Stimulated activated CD4-positive, alpha-beta T cell treated with anti-CD3 and anti-CD28 coated beads, Interleukin-2, amount 100 ng/mL, for 4 hours (primary cell): ENCODE data around the gene GPC1.
A peak's percentile ranks its signal among the peaks of the same experiment; 100 is the strongest.

Source experiments
- DNase-seq: peaks from one replicate; pipeline ENCODE4 v3.0.0-alpha.2; 2020; ENCODE audit warnings: low read depth

GPC1 gene

DNA sequence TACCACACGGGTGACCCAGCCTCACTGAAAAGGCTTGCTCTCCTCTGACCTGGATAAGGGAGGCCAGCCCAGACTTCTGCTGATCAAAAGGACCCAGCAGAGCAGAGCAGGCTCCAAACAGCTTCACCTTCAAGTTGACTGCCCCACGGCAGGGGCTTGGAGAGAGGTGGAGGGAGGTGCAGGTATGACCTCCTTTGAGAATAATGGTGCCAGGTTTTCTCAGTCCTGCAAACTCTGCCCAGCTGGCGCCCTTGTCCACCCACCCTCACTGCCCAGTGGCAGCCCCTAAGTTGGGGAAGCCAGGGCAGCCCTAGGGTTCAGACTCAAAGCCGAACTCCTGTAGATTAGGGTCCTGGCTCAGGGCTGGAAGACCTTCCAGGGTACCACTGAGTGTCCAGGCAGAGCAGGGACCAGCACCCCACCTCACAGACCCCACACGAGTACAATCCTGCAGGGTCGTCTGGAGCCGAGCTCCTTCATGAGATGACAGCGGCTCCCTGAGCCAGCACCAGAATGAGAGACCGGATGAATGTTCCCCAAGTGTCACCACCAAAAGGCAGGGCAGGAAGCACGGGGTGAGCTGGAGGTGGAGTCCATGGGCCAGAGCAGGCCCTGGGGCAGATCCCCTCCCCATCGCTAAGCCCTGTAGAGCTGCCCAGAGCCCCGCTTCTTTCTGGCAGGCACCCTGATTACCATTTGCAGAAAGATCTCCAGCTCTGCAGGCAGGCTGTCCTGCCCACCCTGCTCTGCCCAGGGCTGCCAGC, 3.6 kb upstream of the GPC1 start:
- DNase-seq = no peak

DNA sequence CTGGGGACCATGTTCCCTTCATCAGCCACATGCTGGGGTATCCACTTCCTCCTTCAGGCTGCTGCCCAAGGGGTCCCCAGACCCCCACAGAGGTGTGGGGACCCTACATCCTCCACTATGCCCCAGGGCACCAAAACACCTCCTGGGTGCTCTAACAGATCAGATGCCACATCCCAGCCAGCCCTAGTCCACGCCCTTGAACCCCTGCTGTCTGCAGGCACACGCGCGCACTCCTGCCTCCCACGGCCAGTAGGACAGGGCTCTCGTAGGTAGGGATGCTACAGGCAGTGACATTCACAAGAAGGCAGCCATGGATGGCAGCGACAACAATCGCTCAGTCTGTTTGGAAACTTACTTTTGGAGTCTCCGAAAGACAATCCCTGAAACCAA, 3.0 kb upstream of the GPC1 start:
- DNase-seq = no peak

DNA sequence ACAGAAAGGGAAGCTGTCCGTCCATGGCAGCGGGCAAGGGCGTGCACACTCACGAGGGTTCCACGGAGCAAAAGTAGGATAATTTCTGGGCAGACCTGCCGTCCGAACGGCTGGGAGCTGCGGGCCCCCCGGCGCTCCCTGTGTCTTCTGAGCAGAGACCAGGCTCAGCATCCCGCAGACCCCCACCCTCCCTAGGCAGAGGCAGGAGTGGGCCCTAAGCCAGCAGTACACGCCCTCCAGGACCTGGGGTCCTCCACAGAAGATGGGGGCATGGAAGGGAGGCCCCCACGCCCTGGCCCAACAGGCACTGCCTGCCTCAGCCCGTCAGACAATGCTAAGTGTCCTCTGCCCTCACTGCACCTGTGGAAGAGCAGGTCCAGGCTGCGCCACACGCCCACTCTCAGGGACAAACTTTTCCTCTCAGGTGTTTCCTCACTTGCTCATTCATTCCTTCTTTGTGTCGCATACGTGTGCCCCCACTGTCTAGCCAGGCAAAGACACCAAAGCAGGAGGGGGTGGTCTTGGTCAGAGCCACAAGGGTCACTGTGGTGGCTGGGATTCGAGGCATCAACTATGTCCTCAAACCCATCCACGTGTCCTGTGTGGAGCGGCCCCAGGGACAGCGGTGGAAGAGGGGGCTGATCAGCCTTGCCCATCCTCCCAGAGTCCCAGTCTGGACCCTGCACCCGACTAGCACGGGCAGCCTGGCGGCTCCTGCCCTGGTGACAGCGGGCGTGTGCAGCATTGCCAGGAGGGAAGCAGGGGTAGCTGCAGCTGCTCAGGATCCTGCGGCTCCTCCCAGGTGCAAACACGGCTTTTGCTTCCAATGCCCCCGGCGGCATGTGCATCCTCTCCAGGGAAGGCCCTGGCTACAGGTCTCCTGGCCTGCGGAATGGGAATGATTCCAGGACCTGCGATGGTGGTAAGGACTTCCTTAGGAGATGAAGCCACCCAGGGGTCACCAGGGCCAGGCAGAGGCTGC, 2.4 kb upstream of the GPC1 start:
- DNase-seq = no peak

DNA sequence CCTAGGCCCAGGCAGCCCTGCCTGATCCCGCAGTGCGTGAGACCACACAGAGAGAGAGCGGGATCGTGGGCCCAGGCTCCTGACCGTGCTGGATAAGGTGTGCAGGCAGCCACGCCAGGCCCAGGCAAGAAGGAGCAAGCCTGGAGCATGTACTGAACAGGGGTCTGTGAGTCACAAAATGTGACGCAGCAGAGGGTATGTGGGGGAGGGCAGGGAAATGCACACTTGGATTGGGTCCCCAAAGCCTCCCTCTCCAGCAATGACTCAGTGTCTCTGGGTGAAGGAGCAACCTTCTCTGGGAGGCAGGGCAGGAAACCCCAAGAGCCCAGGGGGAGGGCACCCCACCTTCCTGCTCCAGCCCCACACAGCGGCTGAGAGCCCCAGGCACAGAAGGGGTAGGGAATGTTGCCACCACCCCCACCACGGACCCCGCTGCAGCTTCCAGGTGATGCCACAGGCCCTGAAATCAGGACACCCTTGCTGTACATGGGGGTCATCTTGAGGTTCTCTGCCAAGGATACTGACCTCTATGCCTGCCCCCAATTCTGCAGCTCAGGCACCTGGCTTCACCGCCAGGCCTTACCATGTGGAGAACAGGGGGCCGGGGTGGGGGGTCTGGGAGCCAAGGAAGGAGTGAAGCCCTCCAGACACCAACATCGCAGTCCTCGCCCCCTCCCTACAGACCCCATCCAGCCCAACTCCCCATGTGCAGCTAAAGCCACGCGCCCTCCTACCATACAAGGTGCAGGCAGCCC, 1.3 kb upstream of the GPC1 start:
- no peak for DNase-seq

DNA sequence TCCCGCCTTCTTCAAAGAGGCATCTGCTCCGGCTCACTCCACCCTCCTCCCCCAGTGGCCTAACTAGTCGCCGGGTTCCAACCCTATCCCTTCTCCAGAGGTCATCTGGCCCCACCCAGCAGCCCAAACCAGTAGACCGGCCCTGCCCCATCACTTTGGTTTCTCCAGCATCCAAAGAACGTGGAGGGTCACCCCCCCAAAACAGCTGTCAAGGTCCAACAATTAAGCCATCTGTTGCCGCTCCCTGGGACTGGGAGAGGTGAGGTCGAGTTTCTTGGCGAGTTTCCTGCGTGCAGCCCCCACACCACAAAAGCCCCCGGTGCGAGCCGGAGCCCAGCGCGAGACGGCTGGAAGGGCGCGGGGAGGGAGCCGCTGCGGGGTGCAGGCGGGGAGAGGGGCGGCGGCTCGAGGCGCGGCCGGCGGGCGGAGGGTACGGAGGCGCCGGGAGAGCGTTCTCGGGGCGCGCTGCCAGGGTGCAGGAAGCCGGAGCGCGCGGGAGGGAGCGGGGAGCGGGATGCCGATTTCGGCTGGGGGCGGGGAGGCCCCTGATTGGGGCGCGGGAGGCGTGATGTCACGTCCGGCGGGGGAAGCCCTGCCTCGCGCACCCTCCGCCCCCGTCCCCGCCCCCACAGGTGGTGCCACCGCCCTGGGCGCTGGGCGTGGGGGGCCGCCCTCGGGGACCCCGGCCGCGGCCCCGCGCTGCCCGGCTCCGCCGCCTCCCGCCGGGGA, 571 bp upstream of the GPC1 start:
- DNase-seq = peak; percentile 86

DNA sequence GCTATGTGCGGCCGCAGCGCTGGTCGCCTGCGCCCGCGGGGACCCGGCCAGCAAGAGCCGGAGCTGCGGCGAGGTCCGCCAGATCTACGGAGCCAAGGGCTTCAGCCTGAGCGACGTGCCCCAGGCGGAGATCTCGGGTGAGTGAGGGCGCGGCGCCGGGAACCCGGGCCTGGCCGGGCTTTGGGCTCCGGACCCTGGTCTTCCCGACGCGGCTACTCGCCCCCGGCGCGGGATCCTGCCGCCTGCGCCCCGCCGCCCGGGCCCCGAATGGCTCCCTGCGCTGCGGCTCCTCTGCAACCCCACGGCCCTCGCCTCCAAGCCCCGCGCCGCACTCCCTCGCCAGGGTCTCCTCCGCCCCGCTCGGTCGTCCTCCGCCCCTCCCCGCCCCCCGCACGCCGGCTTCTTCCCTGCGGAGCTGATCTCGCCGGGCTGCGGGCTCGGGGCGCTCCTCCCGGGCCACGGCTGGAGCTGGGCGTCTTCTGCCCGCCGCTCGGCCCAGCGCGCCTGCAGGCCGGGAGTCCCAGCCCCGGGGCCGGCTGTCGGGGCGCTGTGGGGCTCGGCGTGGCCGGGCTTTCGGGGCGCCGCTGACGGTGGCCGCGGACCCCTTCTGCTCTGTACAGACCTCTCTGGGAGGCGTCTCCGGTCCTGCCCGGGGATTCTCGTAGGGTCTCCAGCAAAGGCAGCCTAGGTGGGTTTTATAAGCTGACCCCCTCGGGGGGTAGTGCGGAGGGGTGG, 652 bp downstream of the GPC1 start:
- no peak for DNase-seq

DNA sequence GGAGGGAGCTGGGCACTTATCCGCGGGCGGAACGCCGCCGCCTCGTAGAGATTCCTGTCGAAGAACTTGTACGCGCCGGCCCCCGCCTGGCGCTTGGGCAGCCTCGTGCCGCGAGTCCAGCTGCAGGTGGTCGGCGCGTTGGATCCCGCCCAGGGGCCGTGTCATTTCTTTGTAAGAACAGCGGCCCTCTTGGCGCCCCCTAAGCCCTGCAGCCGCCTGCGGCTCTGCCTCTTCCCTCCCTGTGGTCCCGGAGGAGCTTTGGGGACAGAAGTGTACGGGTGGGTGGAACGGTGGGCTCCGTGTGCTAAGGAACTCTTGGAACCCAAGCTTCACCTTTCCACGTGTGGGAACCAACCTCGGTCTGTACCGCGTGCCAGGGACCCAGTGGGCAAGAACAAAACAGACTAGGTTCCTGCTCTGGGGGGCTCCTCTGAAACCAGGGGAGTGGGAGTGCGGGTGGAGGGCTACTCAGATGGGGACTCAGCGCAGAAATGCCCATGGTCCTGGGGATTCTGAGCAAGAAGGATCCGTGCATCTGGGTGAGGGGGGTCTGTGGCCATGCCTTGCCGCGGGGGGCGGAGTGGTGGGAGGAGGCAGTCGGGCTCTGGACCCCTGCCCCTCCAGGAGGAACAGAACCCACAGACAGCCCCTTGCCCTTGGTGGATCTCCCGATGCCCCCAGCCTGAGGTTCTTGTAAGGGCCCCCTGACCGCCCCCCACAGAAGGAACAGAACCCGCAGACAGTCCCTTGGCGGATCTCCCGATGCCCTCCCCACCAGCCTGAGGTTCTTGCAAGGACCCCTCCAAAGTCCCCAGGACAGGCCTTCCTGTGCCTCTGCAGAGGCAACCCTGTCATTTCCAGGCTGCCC, 1.5 kb downstream of the GPC1 start:
- no peak for DNase-seq

DNA sequence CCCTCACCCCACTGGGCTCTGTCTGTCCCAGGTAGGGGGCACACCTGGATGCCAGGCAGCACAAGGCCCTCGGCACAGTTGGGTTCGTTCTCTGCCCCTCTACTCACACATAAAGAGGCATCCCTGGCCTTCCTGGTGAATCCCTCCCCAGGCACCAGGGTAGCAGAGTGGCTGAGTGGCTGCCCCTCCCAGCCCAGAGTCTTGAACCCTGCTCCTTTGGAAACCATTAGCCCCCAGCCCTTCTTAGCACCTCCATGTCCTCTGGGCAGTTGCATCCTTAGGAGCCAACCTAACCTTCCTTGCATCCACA, 2.0 kb downstream of the GPC1 start:
- no peak for DNase-seq

DNA sequence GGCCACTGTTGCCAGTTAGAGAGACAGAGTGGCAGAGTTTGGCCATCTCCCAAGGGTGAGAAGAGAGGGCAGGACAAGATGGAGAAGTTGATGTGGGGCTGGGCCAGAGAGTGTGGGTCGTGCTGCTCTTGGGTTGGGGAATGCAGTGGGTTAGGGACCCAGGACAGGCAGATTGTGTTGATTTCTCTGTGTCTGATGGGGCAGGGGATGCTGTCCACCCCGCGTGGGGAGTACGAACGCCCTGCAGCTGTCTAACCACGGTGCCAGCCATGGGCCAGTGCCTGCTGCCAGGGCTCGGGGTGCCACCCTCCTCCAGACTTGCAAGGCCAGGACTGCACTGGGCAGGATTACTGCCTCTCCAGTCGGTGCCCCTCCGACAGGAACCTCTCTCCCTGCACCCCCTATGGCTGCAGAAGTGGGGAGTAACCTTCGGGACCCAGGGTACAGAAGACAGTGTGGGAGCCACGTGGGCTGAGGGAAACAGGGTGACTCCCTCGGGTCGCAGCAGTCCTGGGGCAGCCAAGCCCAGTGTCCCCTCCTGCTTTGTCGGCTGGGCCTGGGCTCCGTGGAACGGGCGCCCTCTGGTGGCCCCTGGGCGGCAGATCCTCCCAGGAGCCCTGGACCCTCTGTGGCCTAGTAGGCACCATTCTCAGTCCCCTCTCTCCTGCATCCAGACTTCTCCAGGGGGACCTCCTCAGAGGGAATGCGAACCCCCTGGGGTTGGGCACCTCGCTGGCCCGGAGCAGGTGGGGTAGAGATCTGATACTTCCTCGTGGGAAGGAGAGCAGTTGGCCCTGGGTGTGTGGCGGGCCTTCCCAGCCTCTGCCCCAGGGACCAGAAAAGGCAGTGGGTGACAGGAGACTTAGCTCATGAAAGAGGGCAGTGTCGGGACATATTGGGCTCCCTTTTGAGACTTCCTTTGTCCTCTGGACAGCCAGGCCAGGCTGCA, 2.7 kb downstream of the GPC1 start:
- DNase-seq = peak; percentile 37

DNA sequence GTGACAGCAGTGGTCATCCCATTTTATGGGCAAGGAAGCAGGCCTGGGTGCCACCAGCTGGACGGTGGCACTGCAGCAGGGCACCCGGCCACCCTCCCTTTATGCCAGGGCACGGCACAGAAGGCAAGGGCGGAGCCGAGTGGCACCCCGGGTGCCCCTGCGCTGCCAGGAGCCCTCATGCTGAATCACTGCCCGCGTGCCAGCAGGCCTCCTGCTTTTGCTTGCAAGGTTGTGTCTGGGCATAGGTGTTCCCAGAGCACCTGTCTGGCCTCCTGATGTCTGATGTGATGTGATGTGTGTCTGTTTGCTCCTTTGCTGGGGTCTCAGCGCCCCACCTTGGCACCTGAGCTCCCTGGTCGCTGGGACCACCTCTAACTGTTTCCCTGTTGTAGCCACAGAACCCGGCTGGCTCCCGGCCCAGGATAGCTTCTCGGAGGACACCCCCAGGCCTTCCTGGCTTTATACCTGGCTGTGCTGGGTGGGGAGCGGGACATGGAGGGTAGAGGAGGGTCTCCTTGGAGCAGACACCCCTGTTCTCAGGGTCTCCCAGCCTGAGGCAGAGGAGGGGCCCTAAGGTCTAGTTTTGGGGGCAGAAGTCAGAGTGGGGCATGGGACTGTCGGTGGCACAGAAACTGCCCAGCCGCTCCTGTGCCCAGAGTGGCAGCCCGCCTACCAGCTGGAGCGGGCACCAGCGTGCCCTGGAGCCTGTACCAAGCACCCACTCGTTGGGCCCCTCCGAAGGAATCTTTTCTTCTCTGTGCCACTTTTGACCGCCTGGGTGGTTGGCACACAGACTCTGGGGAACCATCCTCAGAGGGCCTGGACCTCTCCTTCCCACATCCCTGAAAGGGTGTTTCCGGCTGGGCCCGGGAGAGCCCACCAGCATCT, 3.6 kb downstream of the GPC1 start:
- no peak for DNase-seq

DNA sequence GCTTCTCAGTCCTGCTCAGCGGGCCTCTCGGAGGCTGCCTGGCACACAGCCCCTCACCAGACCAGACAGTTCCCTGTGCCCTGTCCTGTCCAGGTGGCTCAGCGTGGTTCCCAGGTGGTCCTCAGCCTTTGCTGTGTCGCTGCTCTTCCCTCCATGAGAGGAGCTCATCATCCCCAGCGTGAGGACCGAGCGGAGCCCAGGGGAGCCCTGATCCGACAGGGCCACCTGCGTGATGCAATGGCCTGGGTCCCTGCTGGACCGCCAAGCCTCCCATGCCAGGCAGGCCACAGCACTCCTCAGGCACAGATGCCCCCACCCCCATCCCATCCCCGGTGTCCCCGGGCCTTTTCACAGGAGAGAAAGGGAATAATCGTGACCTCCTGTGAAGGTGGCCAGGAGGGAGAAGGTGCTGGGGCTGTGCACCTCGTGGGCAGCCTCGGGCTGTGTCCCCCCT, 4.3 kb downstream of the GPC1 start:
- DNase-seq = no peak

DNA sequence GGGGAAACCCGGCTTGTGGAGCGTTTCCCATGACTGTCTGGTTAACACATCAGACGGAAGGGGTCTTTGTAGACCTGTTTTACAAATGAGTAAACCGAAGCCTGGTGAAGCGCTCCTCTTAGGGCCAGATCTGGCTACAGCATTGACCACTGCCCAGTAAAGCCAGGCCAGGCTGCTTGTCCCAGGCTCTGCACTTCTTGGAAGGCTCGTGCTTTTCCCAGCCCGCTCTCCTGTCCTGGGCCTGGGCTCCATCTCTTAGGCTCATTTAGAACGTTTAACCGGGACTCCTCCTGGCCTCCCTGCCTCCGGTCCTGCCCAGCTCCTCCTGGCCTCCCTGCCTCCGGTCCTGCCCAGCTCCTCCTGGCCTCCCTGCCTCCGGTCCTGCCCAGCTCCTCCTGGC, 4.8 kb downstream of the GPC1 start:
- DNase-seq = no peak

DNA sequence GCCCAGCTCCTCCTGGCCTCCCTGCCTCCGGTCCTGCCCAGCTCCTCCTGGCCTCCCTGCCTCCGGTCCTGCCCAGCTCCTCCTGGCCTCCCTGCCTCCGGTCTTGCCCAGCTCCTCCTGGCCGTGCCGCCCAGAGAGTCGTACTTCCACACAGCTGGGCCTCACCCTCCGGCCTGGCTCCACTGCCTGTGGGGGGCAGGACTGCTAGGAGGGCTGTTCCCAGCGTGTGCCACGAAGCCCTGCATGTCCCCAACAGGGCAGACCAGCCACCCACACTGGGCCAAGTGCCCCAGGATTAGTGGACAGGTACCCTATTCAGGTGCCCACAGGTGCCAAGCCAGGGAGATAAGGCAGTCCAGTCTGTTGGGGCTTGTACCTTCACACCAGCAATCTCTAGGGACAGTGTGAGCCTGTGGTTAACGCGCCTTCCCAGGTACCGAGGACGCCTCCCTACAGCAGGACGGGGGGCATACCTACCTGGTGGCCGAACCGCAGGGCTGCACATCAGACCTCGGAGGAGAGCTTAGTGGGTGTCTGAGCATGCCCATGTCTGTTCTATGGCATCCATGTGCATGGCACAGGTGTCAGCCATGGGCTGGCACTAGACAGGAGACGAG, 5.3 kb downstream of the GPC1 start:
- no peak for DNase-seq

DNA sequence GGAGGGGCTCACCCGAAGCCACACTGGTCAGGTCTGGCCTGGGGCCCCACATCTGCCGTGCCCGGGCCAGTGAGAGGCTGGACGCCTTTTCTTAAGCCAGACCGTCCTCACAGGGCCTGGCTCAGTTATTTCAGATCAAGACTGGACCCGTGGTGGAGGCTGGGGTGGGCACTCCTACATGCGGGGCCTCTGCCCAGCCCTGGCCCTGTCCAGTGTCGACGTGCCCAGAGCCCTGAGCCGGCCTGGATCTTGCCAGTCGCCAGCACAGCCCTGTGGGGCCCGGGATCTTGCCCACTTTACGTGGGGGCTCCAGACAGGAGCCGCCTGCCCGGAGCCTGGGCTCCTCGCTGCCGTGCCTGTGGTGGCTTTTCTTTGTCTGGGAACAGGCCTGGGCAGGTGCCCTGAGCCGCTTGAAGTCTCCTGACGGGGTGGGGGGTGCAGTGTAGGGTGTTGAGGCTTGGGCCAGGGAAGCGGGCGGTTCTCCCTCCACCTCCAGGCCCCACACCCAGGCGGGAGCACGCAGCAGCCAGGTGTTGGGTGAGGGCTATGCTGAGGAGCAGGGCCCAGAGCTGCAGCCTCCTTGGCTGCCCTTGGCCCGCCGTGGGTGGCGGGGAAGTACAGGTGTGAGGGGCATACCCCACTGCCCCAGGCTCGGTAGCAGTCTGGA, 6.0 kb downstream of the GPC1 start:
- DNase-seq = no peak

DNA sequence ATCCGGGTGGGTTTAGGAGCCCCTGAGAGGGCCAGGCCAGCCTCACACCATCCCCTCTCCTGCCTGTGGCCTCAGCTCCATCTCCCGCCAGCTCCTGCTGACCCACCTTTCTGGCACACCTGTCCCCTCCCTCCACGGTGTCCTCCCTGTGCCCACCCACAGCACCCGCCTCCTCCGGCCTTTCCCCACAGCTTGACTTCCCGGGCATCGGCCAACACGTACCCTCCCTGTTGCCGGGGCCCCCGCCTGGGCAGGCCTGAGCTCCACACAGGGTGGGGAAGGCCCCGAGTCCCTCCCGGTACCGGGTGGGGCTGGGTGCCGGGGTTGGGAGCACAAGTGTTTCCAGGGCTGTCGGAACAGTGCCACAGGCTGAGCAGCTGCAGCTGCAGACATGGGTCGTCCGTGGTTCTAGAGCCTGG, 6.5 kb downstream of the GPC1 start:
- no peak for DNase-seq

DNA sequence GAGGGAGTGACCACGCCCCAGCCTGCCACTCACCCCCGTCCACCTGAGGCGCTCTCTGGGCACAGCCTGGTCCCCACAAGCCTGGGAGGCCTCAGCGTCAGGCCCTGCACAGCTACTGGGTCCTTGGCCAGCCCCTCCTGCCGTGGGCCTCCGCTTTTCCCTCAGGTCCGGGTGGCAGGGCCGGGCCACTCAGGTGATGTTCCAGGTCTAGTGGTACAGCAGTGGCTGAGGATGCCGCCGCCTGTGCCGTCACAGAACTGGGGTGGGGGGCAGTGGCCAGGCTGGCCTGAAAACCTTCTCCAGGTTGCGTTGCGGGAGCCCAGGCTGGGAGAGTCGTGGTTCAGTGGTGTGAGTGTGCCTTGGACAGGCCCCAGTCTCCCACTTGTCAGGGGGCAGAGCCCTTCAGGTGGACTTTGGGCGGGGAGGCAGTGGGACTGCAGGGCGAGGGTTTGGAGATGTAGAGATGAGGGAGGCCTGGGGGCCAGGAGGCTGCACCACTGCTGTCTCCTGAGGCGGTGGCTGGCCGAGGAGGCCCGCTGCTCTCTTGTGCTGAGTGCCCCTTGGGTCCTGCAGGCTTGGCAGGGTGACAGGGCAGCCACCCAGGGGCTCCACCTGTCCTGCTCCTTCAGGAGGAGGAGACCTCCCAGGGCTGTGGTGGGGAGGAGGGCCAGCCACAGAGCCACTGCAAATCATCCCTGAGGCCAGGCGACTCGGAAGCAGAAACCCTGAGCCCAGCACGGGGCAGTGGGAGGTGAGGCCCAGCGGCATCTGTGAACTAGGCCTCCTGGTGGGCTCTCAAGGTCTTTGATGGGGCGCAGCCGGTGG, 7.6 kb downstream of the GPC1 start:
- no peak for DNase-seq
